ENCODE data around the gene N4BP2L2. TPM values are rescaled to one million over a fixed set of nuclear protein-coding genes. Genes with fewer than 3 reads are reported as not detected.

Gene N4BP2L2
- total RNA-seq, 4 donors from 2014 or later: 78.7 to 287 (median 127) TPM

DNA sequence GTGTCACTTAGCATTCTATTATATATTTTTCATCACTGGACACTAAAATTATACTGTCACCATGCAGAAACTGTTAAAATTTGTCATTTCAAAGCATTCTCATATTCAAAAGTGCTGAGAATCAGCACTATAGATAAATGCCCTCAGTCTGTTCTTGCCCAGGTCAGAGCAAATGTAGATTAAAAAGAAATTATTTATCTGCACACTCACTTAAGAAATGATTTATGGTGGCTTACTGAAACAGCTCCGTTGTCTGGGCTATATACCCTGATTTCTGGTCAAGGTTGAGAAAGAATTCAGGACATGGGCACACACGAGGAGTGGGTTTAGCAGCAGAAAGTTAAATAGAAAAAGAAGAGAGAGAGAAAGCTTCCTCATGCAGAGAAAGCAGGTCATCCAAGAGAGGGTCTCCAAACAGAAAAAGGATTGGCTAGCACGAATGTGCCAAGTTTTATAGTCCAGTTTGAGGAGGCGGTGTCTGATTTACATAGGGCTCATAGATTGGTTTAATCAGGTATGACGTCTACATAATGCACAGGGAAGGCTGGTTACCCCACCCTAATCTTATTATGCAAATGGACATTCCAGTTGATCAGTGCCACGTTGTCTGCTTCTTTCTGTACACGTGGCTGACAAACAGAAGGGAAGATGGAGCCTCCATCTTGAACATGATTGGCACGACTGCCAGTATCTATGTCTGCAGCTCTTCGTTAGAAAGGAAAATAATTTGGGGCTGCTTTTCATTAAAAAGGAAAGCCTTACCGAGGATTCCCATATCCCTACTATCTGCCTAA lies 63.4 kb downstream of the N4BP2L2 start:
- ATAC-seq: no peak
- H3K4me3 ChIP-seq: no peak overlapping the region
- H3K9me3 ChIP-seq: no peaks in the 10 kb centered on the region
- H3K27ac ChIP-seq: no peak overlapping the region
- TF ChIP-seq, protein P1, sequence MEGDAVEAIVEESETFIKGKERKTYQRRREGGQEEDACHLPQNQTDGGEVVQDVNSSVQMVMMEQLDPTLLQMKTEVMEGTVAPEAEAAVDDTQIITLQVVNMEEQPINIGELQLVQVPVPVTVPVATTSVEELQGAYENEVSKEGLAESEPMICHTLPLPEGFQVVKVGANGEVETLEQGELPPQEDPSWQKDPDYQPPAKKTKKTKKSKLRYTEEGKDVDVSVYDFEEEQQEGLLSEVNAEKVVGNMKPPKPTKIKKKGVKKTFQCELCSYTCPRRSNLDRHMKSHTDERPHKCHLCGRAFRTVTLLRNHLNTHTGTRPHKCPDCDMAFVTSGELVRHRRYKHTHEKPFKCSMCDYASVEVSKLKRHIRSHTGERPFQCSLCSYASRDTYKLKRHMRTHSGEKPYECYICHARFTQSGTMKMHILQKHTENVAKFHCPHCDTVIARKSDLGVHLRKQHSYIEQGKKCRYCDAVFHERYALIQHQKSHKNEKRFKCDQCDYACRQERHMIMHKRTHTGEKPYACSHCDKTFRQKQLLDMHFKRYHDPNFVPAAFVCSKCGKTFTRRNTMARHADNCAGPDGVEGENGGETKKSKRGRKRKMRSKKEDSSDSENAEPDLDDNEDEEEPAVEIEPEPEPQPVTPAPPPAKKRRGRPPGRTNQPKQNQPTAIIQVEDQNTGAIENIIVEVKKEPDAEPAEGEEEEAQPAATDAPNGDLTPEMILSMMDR (IDR thresholded peaks at IDR 0.05): no peak
- no peak for TF ChIP-seq POLR2A (IDR thresholded peaks at IDR 0.05)
- no peak for TF ChIP-seq EP300 (IDR thresholded peaks at IDR 0.05)
- TF ChIP-seq POLR2AphosphoS5 (IDR thresholded peaks at IDR 0.05): no peak
- peaks cover 0 to 11% (median 0%) of the 10 kb centered on the region in 3 donors for H3K4me1 ChIP-seq
- WGBS, 2 donors (ENCODE audit: low coverage in 1 of 2): 83 to 94% methylated on average over 7 to 10 of the region's 10 CpGs
- H3K36me3 ChIP-seq: peaks cover 0 to 30% of the 10 kb centered on the region in 2 donors
- H3K27me3 ChIP-seq: no peaks in the 10 kb centered on the region

DNA sequence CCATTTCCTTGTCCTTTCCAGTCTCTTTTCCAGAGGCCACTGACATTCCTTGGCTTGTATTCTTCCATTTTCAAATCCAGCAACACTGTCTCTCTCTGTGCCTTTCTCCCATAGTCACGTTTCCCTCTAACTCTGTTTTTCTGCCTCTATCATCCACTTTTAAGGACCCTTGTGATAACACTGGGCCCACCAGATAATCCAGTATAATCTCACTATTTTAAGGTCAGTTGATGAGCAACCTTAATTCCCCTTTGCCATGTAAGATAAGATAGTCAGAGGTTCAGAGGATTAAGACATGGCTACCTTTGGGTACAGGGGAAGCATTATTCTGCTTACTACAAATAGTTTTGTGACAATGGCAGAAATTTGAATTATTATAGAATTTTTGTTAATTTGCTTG lies 64.9 kb downstream of the N4BP2L2 start:
- H3K4me3 ChIP-seq: no peak overlapping the region
- no peak for TF ChIP-seq EP300 (IDR thresholded peaks at IDR 0.05)
- TF ChIP-seq, protein P1 (IDR thresholded peaks at IDR 0.05): no peak
- TF ChIP-seq POLR2A (IDR thresholded peaks at IDR 0.05): no peak
- no peaks in the 10 kb centered on the region for H3K9me3 ChIP-seq
- ATAC-seq: no peak
- H3K27ac ChIP-seq: no peak overlapping the region
- no peaks in the 10 kb centered on the region for H3K27me3 ChIP-seq
- WGBS, 2 donors (ENCODE audit: low coverage in 1 of 2): 50 to 100% methylated on average over 1 of the region's 1 CpG
- peaks cover 0 to 45% of the 10 kb centered on the region in 2 donors for H3K36me3 ChIP-seq
- H3K4me1 ChIP-seq: peaks cover 0 to 11% (median 0%) of the 10 kb centered on the region in 3 donors

DNA sequence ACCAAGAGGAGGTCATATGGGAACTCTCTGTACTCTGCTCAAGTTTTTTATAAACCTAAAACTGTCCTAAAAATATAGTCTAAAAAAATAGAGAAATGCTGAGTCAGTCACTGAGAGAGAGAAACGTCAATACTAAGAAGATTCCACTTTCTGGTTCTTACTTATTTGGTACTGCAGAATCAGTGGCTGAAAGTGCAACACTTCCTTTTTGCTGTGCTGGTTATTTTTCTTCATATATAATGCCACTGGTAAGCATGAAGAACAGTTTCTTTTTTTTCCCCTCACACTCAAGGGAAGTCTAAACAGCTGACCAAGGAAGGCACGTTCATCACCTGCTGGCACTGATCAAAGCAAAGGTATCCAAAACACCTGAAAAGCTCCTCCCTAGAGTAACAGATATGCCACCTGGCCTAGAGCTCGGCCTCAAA lies 66.4 kb downstream of the N4BP2L2 start:
- TF ChIP-seq EP300 (IDR thresholded peaks at IDR 0.05) (no peak), POLR2AphosphoS5 (IDR thresholded peaks at IDR 0.05) (no peak)
- Histone ChIP-seq H3K27me3 (no peaks in the 10 kb centered on the region), H3K9me3 (no peaks in the 10 kb centered on the region), H3K36me3 (peaks cover 0 to 34% of the 10 kb centered on the region in 2 donors), H3K4me1 (peaks cover 0 to 11% (median 0%) of the 10 kb centered on the region in 3 donors), H3K4me3 (no peak overlapping the region), H3K27ac (peak overlapping the region in 3 of 4 donors; percentile 2 to 26 (median 6))
- ATAC-seq: no peak
- 41 to 65% methylated on average over 2 to 3 of the region's 3 CpGs for WGBS, 2 donors (ENCODE audit: low coverage in 1 of 2)

DNA sequence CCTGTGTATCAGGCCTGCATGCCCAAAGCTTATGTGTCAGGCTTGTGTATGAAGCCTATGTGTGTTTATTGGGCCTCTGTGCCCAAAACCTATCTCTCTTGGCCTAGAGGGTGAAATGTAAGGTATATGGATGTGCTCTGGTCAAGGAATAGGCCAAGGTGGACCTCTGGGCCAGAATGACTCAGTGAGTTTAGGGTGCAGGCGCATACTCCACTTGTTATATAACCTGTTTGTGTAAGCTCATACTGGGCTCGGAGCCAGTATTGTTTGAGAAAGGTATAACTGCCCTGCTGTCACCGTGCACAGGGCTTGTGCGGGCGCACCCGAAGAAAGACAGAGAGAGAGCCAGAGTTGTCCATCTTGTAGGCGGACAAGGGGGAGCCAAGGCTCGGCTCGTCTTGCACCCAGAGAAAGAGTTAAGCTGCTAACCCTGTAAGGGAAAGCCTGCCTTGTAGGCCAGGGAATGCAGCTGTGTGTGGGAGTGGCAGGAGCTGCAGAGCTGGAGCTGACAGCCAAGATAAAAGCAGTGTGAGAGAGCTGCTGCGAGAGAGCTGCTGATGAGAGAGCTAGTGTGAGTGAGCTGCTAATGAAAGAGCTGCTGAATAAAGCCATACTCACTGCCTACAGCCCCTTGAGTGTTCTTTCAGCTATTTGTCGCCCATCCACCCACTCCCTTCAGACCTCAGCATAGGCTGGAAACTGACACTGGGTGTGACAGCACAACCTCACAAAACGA lies 67.2 kb downstream of the N4BP2L2 start:
- 35 to 51% methylated on average over 8 to 9 of the region's 12 CpGs for WGBS, 2 donors (ENCODE audit: low coverage in 1 of 2)
- Histone ChIP-seq H3K9me3 (no peaks in the 10 kb centered on the region), H3K4me1 (peaks cover 0 to 11% (median 0%) of the 10 kb centered on the region in 3 donors), H3K27ac (peak overlapping the region in 1 of 4 donors; percentile 14), H3K4me3 (no peak overlapping the region), H3K36me3 (peaks cover 0 to 29% of the 10 kb centered on the region in 2 donors), H3K27me3 (no peaks in the 10 kb centered on the region)
- no peak for ATAC-seq
- no peak for TF ChIP-seq EP300 (IDR thresholded peaks at IDR 0.05)
- TF ChIP-seq POLR2AphosphoS5 (IDR thresholded peaks at IDR 0.05): no peak
- TF ChIP-seq POLR2A (IDR thresholded peaks at IDR 0.05): no peak
- TF ChIP-seq, protein P1 (IDR thresholded peaks at IDR 0.05): no peak

DNA sequence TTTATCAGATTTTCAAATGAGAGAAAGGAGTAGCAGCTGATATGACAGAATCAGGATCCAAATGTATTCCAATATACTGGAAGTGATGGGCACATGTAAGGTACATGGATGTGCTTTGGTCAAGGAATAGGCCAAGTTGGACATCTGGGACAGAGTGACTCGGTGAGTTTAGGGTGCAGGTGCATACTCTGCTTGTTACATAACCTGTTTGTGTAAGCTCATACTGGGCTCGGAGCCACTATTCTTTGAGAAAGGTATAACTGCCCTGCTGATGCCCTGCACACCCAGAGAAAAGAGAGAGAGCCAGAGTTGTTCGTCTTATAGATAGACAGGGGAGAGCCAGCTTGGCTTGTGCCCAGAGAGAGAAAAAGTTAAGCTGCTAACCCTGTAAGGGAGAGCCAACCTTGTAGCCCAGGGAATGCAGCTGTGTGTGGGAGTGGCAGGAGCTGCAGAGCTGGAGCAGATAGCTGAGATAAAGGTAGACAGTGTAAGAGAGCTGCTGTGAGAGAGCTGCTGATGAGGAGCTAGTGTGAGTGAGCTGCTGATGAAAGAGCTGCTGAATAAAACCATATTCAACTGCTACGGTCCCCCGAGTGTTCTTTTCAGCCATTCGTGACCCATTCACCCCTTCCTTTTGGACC lies 70.0 kb downstream of the N4BP2L2 start:
- Histone ChIP-seq H3K27me3 (no peaks in the 10 kb centered on the region), H3K4me3 (no peak overlapping the region), H3K4me1 (peaks cover 0 to 11% (median 0%) of the 10 kb centered on the region in 3 donors), H3K27ac (no peak overlapping the region), H3K36me3 (peaks cover 0 to 25% of the 10 kb centered on the region in 2 donors), H3K9me3 (no peaks in the 10 kb centered on the region)
- no peak for ATAC-seq
- TF ChIP-seq, protein P1 (IDR thresholded peaks at IDR 0.05): no peak
- TF ChIP-seq POLR2AphosphoS5 (IDR thresholded peaks at IDR 0.05): no peak
- TF ChIP-seq EP300 (IDR thresholded peaks at IDR 0.05): no peak
- no peak for TF ChIP-seq POLR2A (IDR thresholded peaks at IDR 0.05)
- WGBS, 2 donors (ENCODE audit: low coverage in 1 of 2): 64 to 71% methylated on average over 1 to 4 of the region's 6 CpGs

Measured in gastroesophageal sphincter (tissue), 4 donors.